MCF 10A (cell line): ENCODE results near the gene GNG4. TPM values are rescaled to one million over a fixed set of nuclear protein-coding genes. Genes with fewer than 3 reads are reported as not detected.

Experiments
- BruUV-seq: library from RNA; stranded (reverse); fragments of 400-500 nt; replicated peaks from 2 replicates; lab custom pipeline; 2021; lab: Mats Ljungman, UMichigan
- CTCF ChIA-PET: fragments of 300-600 bp; sonication (Branson Sonifier 250); formaldehyde crosslinking; extraction: SDS; loops from one replicate; lab custom pipeline; 2021; ENCODE audit warnings: antibody characterized with exemption, inconsistent platforms; lab: Yijun Ruan, JAX
- POLR2A ChIA-PET: fragments of 300-600, 350-650 bp; sonication (Branson Sonifier 250); formaldehyde crosslinking; extraction: SDS; loops from one replicate; lab custom pipeline; 2020; ENCODE audit warnings: antibody characterized with exemption, inconsistent platforms; lab: Yijun Ruan, JAX
- DNase-seq: peaks from one replicate; pipeline ENCODE4 v3.0.0-alpha.2; 2018; ENCODE audit not compliant: unreplicated experiment
- H3K27ac Mint-ChIP-seq: one replicate; pipeline ENCODE4 v1.8.0; 2022; ENCODE audit warnings: mild to moderate bottlenecking, low read depth, mixed read lengths; ENCODE audit not compliant: unreplicated experiment
- H3K27me3 Mint-ChIP-seq: one replicate; pipeline ENCODE4 v1.8.0; 2022; ENCODE audit warnings: mixed read lengths; ENCODE audit not compliant: insufficient read depth, unreplicated experiment
- H3K36me3 Mint-ChIP-seq: one replicate; pipeline ENCODE4 v1.8.0; 2022; ENCODE audit warnings: mild to moderate bottlenecking, moderate library complexity, mixed read lengths; ENCODE audit not compliant: insufficient read depth, unreplicated experiment
- H3K4me1 Mint-ChIP-seq: one replicate; pipeline ENCODE4 v1.8.0; 2022; ENCODE audit warnings: mixed read lengths; ENCODE audit not compliant: insufficient read depth, unreplicated experiment
- H3K4me3 Mint-ChIP-seq: one replicate; pipeline ENCODE4 v1.8.0; 2022; ENCODE audit warnings: mild to moderate bottlenecking, moderate library complexity, mixed read lengths; ENCODE audit not compliant: unreplicated experiment
- H3K9me3 Mint-ChIP-seq: one replicate; pipeline ENCODE4 v1.8.0; 2022; ENCODE audit warnings: mixed read lengths; ENCODE audit not compliant: unreplicated experiment
- CTCF ChIP-seq: fragments of 200-600 bp; IDR thresholded peaks from one replicate; pipeline ENCODE4 v1.8.0; 2022; ENCODE audit warnings: antibody characterized with exemption, mild to moderate bottlenecking; ENCODE audit not compliant: unreplicated experiment
- intact Hi-C: fragments of 100-400 bp; cut with micrococcal nuclease; formaldehyde crosslinking; loops from 2 replicates; pipeline ENCODE4 v1.14.1; 2022
- total RNA-seq: library from RNA; stranded (reverse); gene quantifications from 2 replicates; pipeline ENCODE4 v1.2.3, GENCODE V29; 2022

Gene GNG4
- total RNA-seq, 1 experiment from 2014 or later = 3.0 TPM

GRCh38 chr1:235657747-235658526, 8.4 kb upstream of the GNG4 start:
- Mint-ChIP-seq H3K4me3 (no peak overlapping the region), H3K36me3 (peaks cover 19% of the 10 kb centered on the region), H3K27me3 (no peaks in the 10 kb centered on the region), H3K9me3 (no peaks in the 10 kb centered on the region), H3K4me1 (peaks cover 8% of the 10 kb centered on the region), H3K27ac (no peak overlapping the region)
- DNase-seq = no peak
- ChIA-PET POLR2A (interaction anchor here (0.6 to 1.9 kb wide), 8 partner anchors 9 to 153 kb away, joined by 3 to 7 read pairs (median 4); partner anchors contain the start of gene B3GALNT2), CTCF (interaction anchor here (0.5 to 1.5 kb wide), 11 partner anchors 9 to 265 kb away, joined by 3 to 8 read pairs (median 3); no protein-coding TSS in a partner anchor)
- no peak for TF ChIP-seq CTCF
- intact Hi-C loops = no loop called here
- BruUV-seq = no TSS peak

GRCh38 chr1:235657269-235657668, 7.7 kb upstream of the GNG4 start:
- POLR2A ChIA-PET = interaction anchor here (0.6 to 1.9 kb wide), 5 partner anchors 10 to 153 kb away, joined by 3 to 7 read pairs (median 4); partner anchors contain the start of gene B3GALNT2
- Mint-ChIP-seq H3K27ac (no peak overlapping the region), H3K9me3 (no peaks in the 10 kb centered on the region), H3K4me3 (no peak overlapping the region), H3K36me3 (peaks cover 12% of the 10 kb centered on the region), H3K27me3 (no peaks in the 10 kb centered on the region), H3K4me1 (peaks cover 8% of the 10 kb centered on the region)
- no peak for DNase-seq
- intact Hi-C loops = no loop called here
- no peak for TF ChIP-seq CTCF
- CTCF ChIA-PET = interaction anchor here (0.5 to 1.3 kb wide), 6 partner anchors 9 to 265 kb away, joined by 3 read pairs; no protein-coding TSS in a partner anchor
- no TSS peak for BruUV-seq

- no TSS peak for BruUV-seq
- Mint-ChIP-seq H3K27me3 (no peaks in the 10 kb centered on the region), H3K9me3 (no peaks in the 10 kb centered on the region), H3K4me1 (no peaks in the 10 kb centered on the region), H3K27ac (no peak overlapping the region), H3K36me3 (no peaks in the 10 kb centered on the region), H3K4me3 (no peak overlapping the region)
- no peak for TF ChIP-seq CTCF
- DNase-seq = no peak
- intact Hi-C loops = no loop called here
- CTCF ChIA-PET = no interaction called here
- POLR2A ChIA-PET = no interaction called here
Observed at GRCh38 chr1:235652364-235652763, 2.8 kb upstream of the GNG4 start.

GRCh38 chr1:235651170-235651806, 1.7 kb upstream of the GNG4 start:
- no peak for DNase-seq
- no peak for TF ChIP-seq CTCF
- no TSS peak for BruUV-seq
- H3K27ac Mint-ChIP-seq = no peak overlapping the region
- no peaks in the 10 kb centered on the region for H3K27me3 Mint-ChIP-seq
- CTCF ChIA-PET = interaction anchor here (0.5 to 0.7 kb wide), 3 partner anchors 43 to 207 kb away, joined by 4 to 6 read pairs (median 4); no protein-coding TSS in a partner anchor
- intact Hi-C loops = no loop called here
- POLR2A ChIA-PET = interaction anchor here (0.7 to 1.1 kb wide), 2 partner anchors 13 to 35 kb away, joined by 3 to 4 read pairs; no protein-coding TSS in a partner anchor
- H3K4me1 Mint-ChIP-seq = no peaks in the 10 kb centered on the region
- H3K9me3 Mint-ChIP-seq = no peaks in the 10 kb centered on the region
- H3K4me3 Mint-ChIP-seq = peak overlapping the region; percentile 26
- H3K36me3 Mint-ChIP-seq = no peaks in the 10 kb centered on the region
